NT2/D1 (cell line): ENCODE results near the gene MUTYH.

Source experiments
- YY1 ChIP-seq: IDR thresholded peaks from 2 replicates; pipeline ENCODE4 v1.6.1; 2011; ENCODE audit not compliant: insufficient read length, insufficient read depth
- ZNF274 ChIP-seq: IDR thresholded peaks from 2 replicates; pipeline ENCODE4 v1.6.1; 2011; ENCODE audit warnings: mild to moderate bottlenecking, low read depth, low read length

- TF ChIP-seq YY1 = no peak
- no peak for TF ChIP-seq ZNF274
Observed at GRCh38 chr1:45331436-45332345, 8.5 kb downstream of the MUTYH start.
